Stomach (tissue), 9 donors: ENCODE results near the gene BCHE. TPM values are rescaled to one million over a fixed set of nuclear protein-coding genes. Genes with fewer than 3 reads are reported as not detected.
A peak's percentile ranks its signal among the peaks of the same experiment; 100 is the strongest.

Experiments used
- DNase-seq, 2 donors: peaks; one replicate each; pipeline versions ENCODE4 v3.0.0 to v3.0.0-alpha.2; 2013 to 2019
- H3K27ac ChIP-seq, 5 donors: fragments of 200-600 bp in 4 of 5; sonication (generic) in 4 of 5; one replicate each; pipeline ENCODE4 v1.5.1; 2013 to 2019; ENCODE audit warnings: mild to moderate bottlenecking in 1 of 5, moderate library complexity in 1 of 5
- H3K27me3 ChIP-seq, 3 donors: fragments of 200-600 bp; sonication (generic); one replicate each; pipeline ENCODE4 v1.5.1; 2017 to 2019; ENCODE audit warnings: mixed run types in 1 of 3
- H3K36me3 ChIP-seq, 4 donors: fragments of 200-600 bp; sonication (generic); 1 replicate in 3 of 4; 2 replicates in 1 of 4; pipeline ENCODE4 v1.5.1; 2016 to 2019
- H3K4me1 ChIP-seq, 4 donors: fragments of 200-600 bp; sonication (generic); one replicate each; pipeline ENCODE4 v1.5.1; 2016 to 2019
- H3K4me3 ChIP-seq, 4 donors: fragments of 200-600 bp; sonication (generic) in 3 of 4; one replicate each; pipeline ENCODE4 v1.5.1; 2016 to 2019; ENCODE audit warnings: mild to moderate bottlenecking in 1 of 4
- H3K9me3 ChIP-seq, 4 donors: fragments of 200-600 bp; sonication (generic); one replicate each; pipeline ENCODE4 v1.5.1; 2016 to 2019
- CTCF ChIP-seq, 7 experiments: fragments of 450-650 bp in 4 of 7; fragments of 200-600 bp in 3 of 7; sonication (generic) in 3 of 7; IDR thresholded peaks; one replicate each; pipeline ENCODE4 v1.5.1; 2016 to 2019; ENCODE audit warnings: antibody characterized with exemption in 7 of 7, control low read depth in 2 of 7, mild to moderate bottlenecking in 1 of 7
- EP300 ChIP-seq: sonication (generic); formaldehyde crosslinking; IDR thresholded peaks from one replicate; pipeline ENCODE4 v1.6.1; 2017; ENCODE audit warnings: antibody characterized with exemption
- POLR2A ChIP-seq, 4 donors: fragments of 450-650 bp; IDR thresholded peaks; one replicate each; pipeline ENCODE4 v1.6.1; 2016; ENCODE audit warnings: antibody characterized with exemption in 4 of 4, control low read depth in 2 of 4, mild to moderate bottlenecking in 1 of 4, moderate library complexity in 1 of 4
- POLR2AphosphoS5 ChIP-seq, 3 donors: sonication (generic); formaldehyde crosslinking; IDR thresholded peaks; one replicate each; pipeline ENCODE4 v1.6.1; 2016; ENCODE audit warnings: antibody characterized with exemption in 3 of 3
- WGBS, 5 donors: extraction: QIAGEN DNeasy Blood & Tissue Kit in 3 of 5; methylation state at CpG; one replicate each; pipeline versions ENCODE4 v1.1.5 to v1.1.7; 2013 to 2018; 5-methylcytosine and 5-hydroxymethylcytosine counted together
- intact Hi-C: fragments of 100-400 bp; cut with DNase I; formaldehyde crosslinking; loops from one replicate; pipeline ENCODE4 v1.15.1; 2023; ENCODE audit warnings: low total_unique reads
- polyA plus RNA-seq, 3 donors: library from polyadenylated mRNA; stranded (reverse); fragments of 200-250 nt; gene quantifications; one replicate each; pipeline ENCODE4 v1.2.3, GENCODE V29; 2013
- total RNA-seq, 5 donors: library from RNA; depleted of rRNA; stranded (reverse); fragments of >200 nt; gene quantifications; one replicate each; pipeline versions ENCODE4 v1.1.0 to v1.2.3, GENCODE V29; 2014 to 2016
- donor health status: healthy with polysubstance abuse.
- donor health status: Bipolar disorder and iron deficiency.
- donor health status: healthy.

BCHE gene
- total and polyA plus RNA-seq, 8 donors = 0.31 to 37.8 (median 1.3) TPM; not detected in 1

GRCh38 chr3:165754219-165755007 lies 82.8 kb downstream of the BCHE start:
- Histone ChIP-seq H3K4me3 (no peak overlapping the region), H3K4me1 (no peaks in the 10 kb centered on the region), H3K9me3 (peaks cover 0 to 9% (median 0%) of the 10 kb centered on the region in 4 donors), H3K27ac (no peak overlapping the region), H3K36me3 (no peaks in the 10 kb centered on the region), H3K27me3 (no peaks in the 10 kb centered on the region)
- no peak for DNase-seq
- 34 to 90% (median 82%) methylated on average over 1 of the region's 1 CpG for WGBS, 5 donors
- intact Hi-C loops = no loop called here
- TF ChIP-seq EP300 (no peak), CTCF (IDR thresholded peaks at IDR 0.05) (no peak), POLR2A (IDR thresholded peaks at IDR 0.05) (no peak), POLR2AphosphoS5 (IDR thresholded peaks at IDR 0.05) (no peak)

GRCh38 chr3:165753560-165753959 lies 83.7 kb downstream of the BCHE start:
- no peak for TF ChIP-seq POLR2A (IDR thresholded peaks at IDR 0.05)
- TF ChIP-seq CTCF (IDR thresholded peaks at IDR 0.05) = no peak
- TF ChIP-seq EP300 = no peak
- no peak for TF ChIP-seq POLR2AphosphoS5 (IDR thresholded peaks at IDR 0.05)
- H3K27ac ChIP-seq = no peak overlapping the region
- no peaks in the 10 kb centered on the region for H3K36me3 ChIP-seq
- no peaks in the 10 kb centered on the region for H3K4me1 ChIP-seq
- no peak overlapping the region for H3K4me3 ChIP-seq
- peaks cover 0 to 9% (median 0%) of the 10 kb centered on the region in 4 donors for H3K9me3 ChIP-seq
- H3K27me3 ChIP-seq = no peaks in the 10 kb centered on the region
- intact Hi-C loops = no loop called here
- DNase-seq = peak in 1 of 2 donors; percentile 3

GRCh38 chr3:165751637-165752036 lies 85.6 kb downstream of the BCHE start:
- 80 to 87% (median 84%) methylated on average over 7 of the region's 7 CpGs for WGBS, 5 donors
- H3K4me3 ChIP-seq = no peak overlapping the region
- H3K27me3 ChIP-seq = no peaks in the 10 kb centered on the region
- peaks cover 0 to 9% (median 0%) of the 10 kb centered on the region in 4 donors for H3K9me3 ChIP-seq
- no peaks in the 10 kb centered on the region for H3K4me1 ChIP-seq
- no peak for DNase-seq
- H3K27ac ChIP-seq = no peak overlapping the region
- no peaks in the 10 kb centered on the region for H3K36me3 ChIP-seq
- TF ChIP-seq POLR2AphosphoS5 (IDR thresholded peaks at IDR 0.05) = no peak
- TF ChIP-seq CTCF (IDR thresholded peaks at IDR 0.05) = no peak
- no peak for TF ChIP-seq POLR2A (IDR thresholded peaks at IDR 0.05)
- no peak for TF ChIP-seq EP300
- intact Hi-C loops = no loop called here

GRCh38 chr3:165749821-165750220 lies 87.4 kb downstream of the BCHE start:
- intact Hi-C loops = no loop called here
- no peaks in the 10 kb centered on the region for H3K4me1 ChIP-seq

More at GRCh38 chr3:165749821-165750220, 87.4 kb downstream of the BCHE start:
- no peak for TF ChIP-seq EP300
- no peak for TF ChIP-seq POLR2A (IDR thresholded peaks at IDR 0.05)
- no peak for TF ChIP-seq CTCF (IDR thresholded peaks at IDR 0.05)
- TF ChIP-seq POLR2AphosphoS5 (IDR thresholded peaks at IDR 0.05) = no peak
- no peaks in the 10 kb centered on the region for H3K36me3 ChIP-seq
- no peak overlapping the region for H3K27ac ChIP-seq
- no peak overlapping the region for H3K4me3 ChIP-seq
- H3K27me3 ChIP-seq = no peaks in the 10 kb centered on the region
- no peak for DNase-seq
- peaks cover 0 to 9% (median 0%) of the 10 kb centered on the region in 4 donors for H3K9me3 ChIP-seq
